SU-DHL-6 (cell line): ENCODE data around the gene SDK1.

Experiments
- H2AFZ ChIP-seq: fragments of 200-600 bp; sonication (generic); 2 replicates; pipeline ENCODE4 v1.6.1; 2014; ENCODE audit warnings: low read depth, mild to moderate bottlenecking, moderate library complexity, mixed read lengths, antibody characterized with exemption, low read length; ENCODE audit not compliant: severe bottlenecking
- H3F3A ChIP-seq: fragments of 200-600 bp; shearing (Covaris generic); 2 replicates; pipeline ENCODE4 v1.6.0; 2016; ENCODE audit warnings: antibody characterized with exemption, mild to moderate bottlenecking; ENCODE audit not compliant: insufficient read depth
- H3K27ac ChIP-seq: fragments of 200-600 bp; sonication (generic); 2 replicates; pipeline ENCODE4 v1.5.1; 2016; ENCODE audit warnings: low read depth, mild to moderate bottlenecking, low read length, moderate library complexity, mixed read lengths
- H3K27me3 ChIP-seq: fragments of 200-600 bp; sonication (generic), shearing (Covaris generic); 2 replicates; pipeline ENCODE4 v1.6.0; 2014; ENCODE audit warnings: mild to moderate bottlenecking, low read length
- H3K36me3 ChIP-seq: fragments of 200-600 bp; sonication (generic); 2 replicates; pipeline ENCODE4 v1.6.1; 2014; ENCODE audit warnings: mild to moderate bottlenecking, low read length, mixed read lengths
- H3K4me2 ChIP-seq: fragments of 300-600, 200-600 bp; shearing (Covaris generic), sonication (generic); 2 replicates; pipeline ENCODE4 v1.6.0; 2014; ENCODE audit warnings: low read length, low read depth, mild to moderate bottlenecking; ENCODE audit not compliant: poor library complexity, severe bottlenecking
- H3K4me3 ChIP-seq: fragments of 200-600 bp; sonication (generic); 2 replicates; pipeline ENCODE4 v1.5.1; 2014; ENCODE audit warnings: antibody characterized with exemption, low read length, mild to moderate bottlenecking, mixed read lengths; ENCODE audit not compliant: insufficient read depth, poor library complexity, severe bottlenecking
- H3K79me2 ChIP-seq: fragments of 200-600 bp; sonication (generic); 2 replicates; pipeline ENCODE4 v1.6.1; 2014; ENCODE audit warnings: mild to moderate bottlenecking, low read length, moderate library complexity; ENCODE audit not compliant: insufficient read depth
- H3K9ac ChIP-seq: fragments of 200-600 bp; sonication (generic); 2 replicates; pipeline ENCODE4 v1.7.0; 2014; ENCODE audit warnings: mild to moderate bottlenecking, low read length
- H3K9me2 ChIP-seq: fragments of 200-600 bp; sonication (generic); replicated peaks from 2 replicates; pipeline ENCODE4 v1.6.1; 2014; ENCODE audit warnings: low read length; ENCODE audit not compliant: insufficient read depth
- H3K9me3 ChIP-seq: fragments of 200-600 bp; sonication (generic); 2 replicates; pipeline ENCODE4 v1.6.1; 2014; ENCODE audit warnings: low read length, mixed read lengths; ENCODE audit not compliant: insufficient read depth
- H4K20me1 ChIP-seq: fragments of 200-600 bp; sonication (generic); 2 replicates; pipeline ENCODE4 v1.6.1; 2014; ENCODE audit warnings: low read depth, mild to moderate bottlenecking, antibody characterized with exemption, low read length, moderate library complexity, mixed read lengths
- CTCF ChIP-seq: fragments of 200-600 bp; sonication (generic); IDR thresholded peaks from one replicate; pipeline ENCODE4 v1.5.1; 2017; ENCODE audit warnings: antibody characterized with exemption, mild to moderate bottlenecking, low read length, moderate library complexity; ENCODE audit not compliant: insufficient read depth, poor library complexity, severe bottlenecking
- EZH2phosphoT487 ChIP-seq: fragments of 200-600 bp; sonication (generic), shearing (Covaris generic); conservative IDR thresholded peaks from 2 replicates; pipeline ENCODE4 v1.6.1; 2018; ENCODE audit warnings: mild to moderate bottlenecking, antibody characterized with exemption, low read length, moderate library complexity, mixed read lengths

Gene SDK1

GRCh38 chr7:4140933-4141332 is 839.9 kb downstream of the SDK1 start:
- Histone ChIP-seq H3K27ac (no peak overlapping the region), H3K79me2 (no peaks in the 10 kb centered on the region), H3K4me3 (no peak overlapping the region), H3K9me2 (no peaks in the 10 kb centered on the region), H3F3A (no peaks in the 10 kb centered on the region), H3K9ac (no peak overlapping the region), H3K27me3 (no peaks in the 10 kb centered on the region), H3K36me3 (no peaks in the 10 kb centered on the region), H3K9me3 (no peaks in the 10 kb centered on the region), H3K4me2 (no peak overlapping the region), H2AFZ (no peak overlapping the region), H4K20me1 (no peaks in the 10 kb centered on the region)
- no peak for TF ChIP-seq EZH2phosphoT487
- TF ChIP-seq CTCF: no peak

GRCh38 chr7:4143006-4143405 is 842.0 kb downstream of the SDK1 start:
- no peak overlapping the region for H2AFZ ChIP-seq
- H3K27me3 ChIP-seq: no peaks in the 10 kb centered on the region
- TF ChIP-seq CTCF (no peak), EZH2phosphoT487 (no peak)
- H3K4me3 ChIP-seq: no peak overlapping the region
- H3K9me2 ChIP-seq: no peaks in the 10 kb centered on the region
- H3K4me2 ChIP-seq: no peak overlapping the region
- no peaks in the 10 kb centered on the region for H3K9me3 ChIP-seq
- no peak overlapping the region for H3K27ac ChIP-seq
- H3K36me3 ChIP-seq: no peaks in the 10 kb centered on the region
- no peaks in the 10 kb centered on the region for H4K20me1 ChIP-seq
- H3K9ac ChIP-seq: no peak overlapping the region
- H3F3A ChIP-seq: no peaks in the 10 kb centered on the region
- H3K79me2 ChIP-seq: no peaks in the 10 kb centered on the region

GRCh38 chr7:4143511-4144171 is 842.6 kb downstream of the SDK1 start:
- no peak for TF ChIP-seq CTCF
- TF ChIP-seq EZH2phosphoT487: no peak

More at GRCh38 chr7:4143511-4144171, 842.6 kb downstream of the SDK1 start:
- H3K79me2 ChIP-seq: no peaks in the 10 kb centered on the region
- H3K4me2 ChIP-seq: no peak overlapping the region
- H3F3A ChIP-seq: no peaks in the 10 kb centered on the region
- H3K36me3 ChIP-seq: no peaks in the 10 kb centered on the region
- H3K4me3 ChIP-seq: no peak overlapping the region
- H3K27me3 ChIP-seq: no peaks in the 10 kb centered on the region
- no peaks in the 10 kb centered on the region for H3K9me2 ChIP-seq
- no peak overlapping the region for H3K27ac ChIP-seq
- H2AFZ ChIP-seq: no peak overlapping the region
- H4K20me1 ChIP-seq: no peaks in the 10 kb centered on the region
- H3K9ac ChIP-seq: no peak overlapping the region
- H3K9me3 ChIP-seq: no peaks in the 10 kb centered on the region
